SH-SY5Y (cell line): ENCODE data around the gene KRT10.

Experiments
- GATA2 ChIP-seq: IDR thresholded peaks from 2 replicates; pipeline ENCODE4 v1.6.1; 2011; ENCODE audit warnings: mild to moderate bottlenecking, low read depth, low read length
- GATA3 ChIP-seq: IDR thresholded peaks from 2 replicates; pipeline ENCODE4 v1.6.1; 2011; ENCODE audit warnings: low read depth, mild to moderate bottlenecking, low read length, moderate library complexity

GRCh38 chr17:40822132-40822812 is at the start of gene KRT10:
- TF ChIP-seq GATA3: no peak
- TF ChIP-seq GATA2: no peak
